ENCODE data around the gene LTA. TPM values are rescaled to one million over a fixed set of nuclear protein-coding genes. Genes with fewer than 3 reads are reported as not detected.
A peak's percentile ranks its signal among the peaks of the same experiment; 100 is the strongest.

The LTA gene
- total and polyA plus RNA-seq, 2 donors (not counting 3 experiments of a cell fraction or from before 2014, with no cell fraction given): 0.46 TPM; not detected in 1

DNA sequence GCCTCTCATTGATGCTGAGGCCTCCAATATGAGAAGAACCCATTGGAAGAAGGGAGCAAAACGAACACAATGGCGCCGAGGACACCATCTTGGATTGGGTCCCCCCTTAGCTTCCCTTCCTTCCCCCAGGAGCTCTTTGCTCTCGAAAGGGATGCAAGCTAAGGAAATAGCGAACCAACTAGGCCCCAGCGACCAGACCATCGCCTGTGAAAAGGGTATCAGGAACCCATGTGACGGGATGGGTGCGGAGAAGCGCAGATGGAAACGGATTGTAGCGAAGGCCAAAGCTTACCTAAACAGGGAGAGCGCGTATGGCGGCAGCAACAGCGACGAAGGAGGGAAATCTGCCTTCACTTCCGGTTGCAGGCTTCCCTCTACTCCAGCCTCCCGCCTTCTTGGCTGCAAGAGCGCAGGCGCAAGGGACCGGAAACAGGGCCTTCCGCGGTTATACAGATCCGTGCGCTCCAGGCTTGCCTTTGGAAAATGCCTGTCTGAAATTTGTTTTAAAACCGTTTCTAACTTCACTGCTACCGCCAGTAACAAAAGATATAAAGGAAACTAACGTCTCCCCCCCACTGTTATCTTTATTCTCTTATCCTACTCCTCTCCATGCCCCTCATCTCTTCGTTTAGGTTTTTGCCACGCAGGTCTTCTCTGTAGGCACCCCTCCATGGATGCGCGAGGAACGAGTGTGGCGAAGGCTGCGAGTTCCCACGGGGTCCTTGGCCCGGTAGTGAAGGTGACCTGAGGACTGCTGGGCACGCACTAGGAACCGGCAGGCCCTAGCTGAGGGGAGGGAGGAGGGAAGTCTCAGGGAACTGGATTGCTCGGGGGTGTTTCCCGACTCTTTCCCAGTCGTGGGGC, 30.2 kb upstream of the LTA start, which contains the start of gene DDX39B:
Gene DDX39B (minus strand): TSS at position 346 of the 864 bp plus-strand sequence. CDS start 1,471 bp downstream, outside the sequence.
- peaks cover 46% of the 10 kb centered on the region for H3K79me2 ChIP-seq (ENCODE audit: control insufficient read depth, insufficient read depth, low read length)
- ChIA-PET CTCF (interaction anchor here (0.8 to 31.0 kb wide), 10 partner anchors 9 to 345 kb away, joined by 3 to 1517 read pairs (median 4); partner anchors contain the start of genes C6orf47, LST1, LTB and NCR3), POLR2A (interaction anchor here (0.8 to 1.3 kb wide), 8 partner anchors 9 to 1430 kb away, joined by 3 to 6 read pairs (median 4); partner anchors contain the start of gene MCCD1)
- peak within 1 kb of the TSS; percentile 98 for H3K9ac ChIP-seq (replicated peaks; ENCODE audit: extremely low read depth, insufficient read depth, low read length)
- BruUV-seq (replicated peaks): no TSS peak
- peak within 1 kb of the TSS; percentile 59 to 95 (median 80) for H3K4me3 ChIP-seq (replicated peaks in 1 of 3; ENCODE audit: insufficient read depth in 1 of 3, low read depth in 1 of 3, low read length in 3 of 3)
- peaks cover 28% of the 10 kb centered on the region for H3K4me1 ChIP-seq (ENCODE audit: control insufficient read depth, extremely low read depth, insufficient read depth, low read length)
- H2AFZ ChIP-seq (ENCODE audit: low read depth, low read length): peak within 1 kb of the TSS; percentile 26
- FAIRE-seq (peak; percentile 95), DNase-seq (ENCODE audit: low read depth, low spot score) (peak; percentile 97)
- H3K27ac ChIP-seq (ENCODE audit: insufficient read depth, low read depth, low read length): peak within 1 kb of the TSS; percentile 85
- H3K27me3 ChIP-seq (ENCODE audit: control insufficient read depth in 2 of 2, insufficient read depth in 2 of 2, low read length in 2 of 2): no peaks in the 10 kb centered on the region
- dilution Hi-C loops (cut with MboI; ENCODE audit: extremely low pct_ligation_motif_present, low sequenced_read_pairs): no loop called here
- peak within 1 kb of the TSS; percentile 92 for H3K4me2 ChIP-seq (ENCODE audit: insufficient read depth, low read length)
- H3K36me3 ChIP-seq (ENCODE audit: control insufficient read depth in 2 of 2, extremely low read depth in 1 of 2, insufficient read depth in 2 of 2, low read length in 2 of 2): peaks cover 12 to 24% of the 10 kb centered on the region in 2 experiments
- peak; percentile 41 for TF ChIP-seq MYC (IDR thresholded peaks at IDR 0.05; ENCODE audit: low read depth, low read length)
- TF ChIP-seq GATA2 (IDR thresholded peaks at IDR 0.05; ENCODE audit: insufficient read depth, insufficient read length, low read depth, low read length): no peak
- TF ChIP-seq EZH2 (IDR thresholded peaks at IDR 0.05; ENCODE audit: borderline replicate concordance, low read depth, low read length, severe bottlenecking): no peak
- TF ChIP-seq POLR2A (IDR thresholded peaks at IDR 0.05; ENCODE audit: low read depth, low read length): peak; percentile 96
- TF ChIP-seq, protein P1, sequence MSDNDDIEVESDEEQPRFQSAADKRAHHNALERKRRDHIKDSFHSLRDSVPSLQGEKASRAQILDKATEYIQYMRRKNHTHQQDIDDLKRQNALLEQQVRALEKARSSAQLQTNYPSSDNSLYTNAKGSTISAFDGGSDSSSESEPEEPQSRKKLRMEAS (IDR thresholded peaks at IDR 0.05; ENCODE audit: insufficient read depth, insufficient read length): peak; percentile 15
- no peak for TF ChIP-seq JUN (IDR thresholded peaks at IDR 0.05; ENCODE audit: borderline replicate concordance, insufficient read depth, insufficient read length, low read depth)
- TF ChIP-seq, protein P2, sequence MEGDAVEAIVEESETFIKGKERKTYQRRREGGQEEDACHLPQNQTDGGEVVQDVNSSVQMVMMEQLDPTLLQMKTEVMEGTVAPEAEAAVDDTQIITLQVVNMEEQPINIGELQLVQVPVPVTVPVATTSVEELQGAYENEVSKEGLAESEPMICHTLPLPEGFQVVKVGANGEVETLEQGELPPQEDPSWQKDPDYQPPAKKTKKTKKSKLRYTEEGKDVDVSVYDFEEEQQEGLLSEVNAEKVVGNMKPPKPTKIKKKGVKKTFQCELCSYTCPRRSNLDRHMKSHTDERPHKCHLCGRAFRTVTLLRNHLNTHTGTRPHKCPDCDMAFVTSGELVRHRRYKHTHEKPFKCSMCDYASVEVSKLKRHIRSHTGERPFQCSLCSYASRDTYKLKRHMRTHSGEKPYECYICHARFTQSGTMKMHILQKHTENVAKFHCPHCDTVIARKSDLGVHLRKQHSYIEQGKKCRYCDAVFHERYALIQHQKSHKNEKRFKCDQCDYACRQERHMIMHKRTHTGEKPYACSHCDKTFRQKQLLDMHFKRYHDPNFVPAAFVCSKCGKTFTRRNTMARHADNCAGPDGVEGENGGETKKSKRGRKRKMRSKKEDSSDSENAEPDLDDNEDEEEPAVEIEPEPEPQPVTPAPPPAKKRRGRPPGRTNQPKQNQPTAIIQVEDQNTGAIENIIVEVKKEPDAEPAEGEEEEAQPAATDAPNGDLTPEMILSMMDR (IDR thresholded peaks at IDR 0.05; ENCODE audit: extremely low read depth in 1 of 2, insufficient read depth in 1 of 2, low read depth in 1 of 2, low read length in 2 of 2): no peak
- TF ChIP-seq FOS (IDR thresholded peaks at IDR 0.05; ENCODE audit: borderline replicate concordance, insufficient read depth, low read length): no peak
- peak; percentile 91 for TF ChIP-seq POLR2AphosphoS5 (IDR thresholded peaks at IDR 0.05; ENCODE audit: insufficient read depth, low read depth, low read length)
- no peaks in the 10 kb centered on the region for H3K9me1 ChIP-seq (replicated peaks; ENCODE audit: control insufficient read depth, extremely low read depth, insufficient read depth, low read length)
- H4K20me1 ChIP-seq (replicated peaks; ENCODE audit: control insufficient read depth, extremely low read depth, insufficient read depth, low read length): peaks cover 7% of the 10 kb centered on the region
- H3K9me3 ChIP-seq (replicated peaks; ENCODE audit: control insufficient read depth, insufficient read depth, low read length): no peaks in the 10 kb centered on the region
- intact Hi-C loops (cut with micrococcal nuclease): loop anchor here (1.0 to 10.0 kb wide), 4 partner anchors 16 to 193 kb away; partner anchors contain the start of genes CLIC1 and PRRC2A
